Left lobe of liver (tissue), 2 donors: ENCODE measurements around the gene SYMPK. TPM values are rescaled to one million over a fixed set of nuclear protein-coding genes. Genes with fewer than 3 reads are reported as not detected.
"Not testable (repeated sequence)": the region's sequence is repeated elsewhere in the genome, so short reads cannot be mapped to it uniquely, and the experiment has no call there.

Experiments used
- ATAC-seq: fragments of 200-7000 bp; cut with Tn5 transposase; one replicate; pipeline ENCODE4 v1.9.1; 2020; ENCODE audit warnings: mild to moderate bottlenecking, moderate library complexity
- DNase-seq: peaks from one replicate; pipeline ENCODE4 v3.0.0-alpha.2; 2020; ENCODE audit warnings: low spot score
- total RNA-seq: library from RNA; stranded (reverse); gene quantifications from one replicate; pipeline ENCODE4 v1.2.1, GENCODE V29; 2021
- donor health status: DM: no; HTN: no; CAD: no; lungs with moderate emphysema.
- donor health status: DM: no; HTN: yes; CAD: no.

SYMPK gene
- total RNA-seq, 1 donor from 2014 or later, result 45.9 TPM

- DNase-seq (no peak), ATAC-seq (no peak)
These were observed 9.4 kb upstream of the SYMPK start for GRCh38 chr19:45872095-45872919.

DNA sequence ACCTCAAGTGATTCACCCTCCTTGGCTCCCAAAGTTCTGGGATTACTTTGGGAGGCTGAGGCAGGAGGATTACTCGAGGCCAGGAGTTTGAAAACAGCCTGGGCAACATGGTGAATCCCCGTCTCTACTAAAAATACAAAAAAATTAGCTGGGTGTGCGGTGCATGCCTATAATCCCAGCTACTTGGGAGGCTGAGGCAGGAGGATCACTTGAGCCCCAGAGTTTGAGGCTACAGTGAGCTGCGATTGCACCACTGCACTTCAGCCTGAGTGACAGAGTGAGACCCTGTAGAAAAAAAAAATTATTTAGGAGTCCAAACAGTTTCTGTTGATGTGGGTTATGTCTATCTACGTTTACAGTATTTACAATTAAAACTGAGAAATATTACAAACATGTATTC is 7.9 kb upstream of the SYMPK start:
- no peak for DNase-seq

GRCh38 chr19:45867241-45867640 is 4.3 kb upstream of the SYMPK start:
- DNase-seq, ATAC-seq: not testable (repeated sequence)

More for the DNA sequence above, 7.9 kb upstream of the SYMPK start:
- ATAC-seq, result no peak

GRCh38 chr19:45866400-45867176 is 3.6 kb upstream of the SYMPK start:
- DNase-seq, result no peak
- ATAC-seq, result no peak

DNA sequence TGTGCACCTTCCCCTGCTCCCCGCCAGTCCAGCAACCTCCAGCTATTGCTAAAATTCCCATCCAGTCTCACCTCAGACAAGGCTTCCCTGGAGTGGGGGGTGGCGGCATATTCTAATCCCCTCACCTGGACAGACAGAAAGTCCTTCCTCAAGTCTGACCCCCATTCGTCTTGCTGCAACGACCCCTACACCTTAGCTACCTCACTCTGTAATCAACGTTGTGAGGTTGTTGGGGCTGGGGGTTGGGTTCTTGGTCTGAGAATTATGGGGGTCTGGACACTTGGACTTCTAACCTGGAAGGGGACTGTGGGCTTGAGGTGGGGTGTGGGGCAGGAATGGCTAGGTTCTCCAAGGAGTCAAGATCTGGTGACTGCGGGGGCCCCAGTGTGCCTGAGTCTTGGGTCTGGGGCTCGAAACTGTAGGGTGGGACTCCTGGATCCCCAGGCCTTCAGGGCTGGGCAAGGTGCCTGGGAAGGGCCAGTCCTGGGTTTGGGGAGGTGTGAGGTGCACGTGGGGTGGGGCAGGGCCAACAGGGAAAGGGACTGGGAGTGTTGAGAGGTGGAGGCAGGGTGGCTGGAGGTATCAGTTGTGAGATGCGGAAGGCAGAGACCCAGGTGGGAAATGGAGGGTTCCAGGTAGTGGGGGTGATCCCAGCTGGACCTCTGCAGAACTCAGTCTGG is 2.5 kb upstream of the SYMPK start:
- DNase-seq (peak; percentile 72), ATAC-seq (no peak)

DNA sequence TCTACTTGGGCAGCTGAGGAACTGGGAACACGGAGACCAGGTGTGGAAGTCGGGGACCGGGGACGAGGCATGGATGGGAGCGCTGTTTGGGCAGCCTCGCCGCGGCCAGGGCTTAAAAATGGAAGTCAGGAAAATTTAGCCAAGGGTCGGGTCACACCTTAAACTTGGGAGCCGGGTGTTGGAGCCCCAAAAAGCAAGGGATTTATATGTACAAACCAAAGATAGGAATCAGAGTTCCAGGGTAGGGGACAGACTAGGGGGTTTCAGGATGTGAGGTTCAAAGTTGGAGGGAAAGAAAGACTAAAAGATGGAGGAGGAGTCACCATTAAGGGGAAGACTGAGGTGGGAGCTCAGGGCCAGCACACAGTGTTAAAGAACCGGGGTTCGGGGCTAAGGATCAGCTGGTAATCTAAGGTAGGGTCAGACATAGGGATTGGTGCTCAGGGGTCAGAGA is 1.7 kb upstream of the SYMPK start:
- no peak for DNase-seq
- no peak for ATAC-seq

DNA sequence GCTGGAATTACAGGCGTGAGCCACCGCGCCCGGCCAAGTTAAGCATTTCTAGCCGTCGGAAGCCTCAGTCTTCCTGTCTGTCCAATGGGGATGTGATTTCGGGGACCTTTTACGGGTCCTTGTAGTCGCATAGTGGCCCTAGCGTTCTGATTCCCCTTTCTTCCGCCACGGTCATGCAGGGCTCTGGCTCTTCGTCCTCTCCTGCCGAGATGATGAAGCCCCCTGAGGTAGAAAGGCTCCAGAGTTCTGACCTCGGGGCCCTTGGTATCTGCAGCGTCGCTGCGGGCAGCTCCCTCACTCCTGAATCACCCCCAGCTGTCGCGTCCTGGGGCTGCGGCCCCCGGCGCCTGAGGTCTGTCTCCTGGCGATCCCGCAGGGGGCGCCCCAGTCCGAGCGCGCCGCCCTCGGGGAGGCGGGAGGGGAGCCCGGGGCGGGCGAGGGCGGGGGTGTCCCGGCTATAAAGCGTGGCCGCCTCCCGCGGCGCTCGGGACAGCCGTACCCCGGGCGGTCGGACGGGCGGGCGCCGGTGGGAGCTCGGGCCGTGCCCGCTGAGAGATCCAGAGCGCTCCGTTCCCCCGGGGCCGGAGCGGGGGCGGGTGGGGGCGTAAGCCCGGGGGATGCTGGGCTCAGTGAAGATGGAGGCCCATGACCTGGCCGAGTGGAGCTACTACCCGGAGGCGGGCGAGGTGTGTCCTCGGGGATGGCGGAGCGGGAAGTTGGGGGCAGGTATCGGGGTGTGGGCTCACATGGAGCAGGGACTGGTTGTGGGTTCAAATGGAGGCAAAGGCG is 1.1 kb upstream of the SYMPK start, which contains the start of gene FOXA3:
TSS of gene FOXA3 (plus strand) at position 487 of the 789 bp plus-strand sequence. CDS start at position 618, 131 bp downstream.
- ATAC-seq (peak; percentile 82), DNase-seq (peak; percentile 87)

GRCh38 chr19:45863335-45863839 is 440 bp upstream of the SYMPK start:
- ATAC-seq (peak; percentile 1), DNase-seq (no peak)

GRCh38 chr19:45862271-45862563 is 730 bp downstream of the SYMPK start:
- ATAC-seq (no peak), DNase-seq (no peak)

- DNase-seq, result no peak
These were observed 2.3 kb downstream of the SYMPK start for GRCh38 chr19:45860359-45861259.

DNA sequence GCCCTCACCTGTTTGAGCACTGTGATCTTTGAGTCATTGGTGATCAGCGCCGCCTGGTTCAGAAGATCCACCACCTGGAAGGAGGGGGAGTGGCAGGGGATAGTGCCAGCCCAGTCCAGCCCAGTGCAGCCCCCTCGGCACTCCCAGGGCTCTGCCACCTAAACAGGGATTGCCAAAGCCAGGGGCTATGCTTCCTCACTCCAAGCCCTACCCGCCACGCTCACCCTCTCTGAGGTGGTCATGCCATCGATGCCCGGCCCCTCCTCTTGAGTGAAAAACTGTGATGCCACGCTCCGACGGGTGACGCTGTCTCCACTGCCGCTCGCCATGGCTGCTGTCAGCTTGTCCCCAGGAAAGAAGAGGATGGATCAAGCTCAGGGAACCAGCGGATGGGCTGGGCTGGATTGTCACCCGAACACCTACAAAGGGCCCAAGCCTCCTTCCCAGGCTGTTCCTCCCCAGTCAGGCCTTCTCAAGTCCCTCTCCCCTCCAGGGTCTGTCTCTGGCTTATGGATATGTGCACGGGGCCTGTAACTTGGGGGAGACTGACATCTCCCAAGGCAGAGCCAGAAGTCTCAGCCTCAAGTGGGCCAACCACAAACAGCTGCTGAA is 8.7 kb downstream of the SYMPK start:
- ATAC-seq (no peak), DNase-seq (no peak)

More at GRCh38 chr19:45860359-45861259, 2.3 kb downstream of the SYMPK start:
- ATAC-seq, result no peak

- no peak for DNase-seq
These were observed 10.0 kb downstream of the SYMPK start for GRCh38 chr19:45852983-45853382.

DNA sequence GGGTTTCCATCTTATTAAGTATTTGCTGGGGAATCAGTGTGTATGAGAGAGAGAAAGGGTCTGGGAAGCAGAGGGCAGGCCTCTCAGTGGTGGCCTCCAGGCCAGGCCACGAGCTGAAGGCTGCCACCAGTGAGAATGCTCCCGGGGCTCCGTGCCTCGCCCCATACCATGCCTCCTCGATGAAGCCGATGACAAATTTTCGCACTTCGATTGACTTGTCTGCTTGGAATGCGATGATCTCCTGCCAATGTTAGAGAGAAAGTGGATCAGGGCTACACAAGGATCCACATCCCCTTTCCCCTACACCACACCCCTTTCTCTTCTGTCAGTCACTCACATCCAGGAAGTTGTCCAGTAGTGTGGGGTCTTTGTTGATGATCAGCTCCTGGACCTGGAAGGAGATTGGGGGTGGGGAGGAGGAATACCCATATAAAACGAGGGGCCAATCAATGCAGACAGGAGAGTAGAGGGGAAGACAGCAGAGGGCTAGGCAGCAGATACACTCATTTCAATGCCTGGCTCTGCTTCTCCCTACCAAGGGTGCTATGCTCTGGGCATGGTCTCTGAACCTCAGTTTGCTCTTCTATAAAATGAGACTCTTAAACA is 10.7 kb downstream of the SYMPK start:
- ATAC-seq (no peak), DNase-seq (no peak)

More at GRCh38 chr19:45852983-45853382, 10.0 kb downstream of the SYMPK start:
- ATAC-seq, result peak; percentile 10

GRCh38 chr19:45848922-45849321 is 14.0 kb downstream of the SYMPK start:
- ATAC-seq (no peak), DNase-seq (no peak)

DNA sequence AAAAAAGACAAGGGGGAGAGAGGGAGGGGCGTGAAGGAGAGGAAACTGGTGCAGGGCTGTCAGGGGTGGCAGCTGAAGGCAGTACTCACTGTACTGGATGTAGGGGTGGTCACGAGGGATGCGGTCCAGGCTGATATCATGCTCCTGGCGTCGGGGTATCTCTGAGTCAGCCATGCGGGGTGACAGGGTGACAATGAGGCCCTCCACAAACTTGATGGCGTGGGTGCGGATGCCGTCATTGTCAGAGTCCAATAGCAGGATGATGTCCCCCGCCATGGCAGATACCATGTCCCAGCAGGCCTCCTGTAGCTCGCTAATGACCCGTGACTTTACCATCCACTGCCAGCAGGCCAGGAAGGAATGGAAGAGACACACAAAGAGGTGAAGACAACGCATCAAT is 15.3 kb downstream of the SYMPK start:
- DNase-seq (no peak), ATAC-seq (no peak)

- ATAC-seq (no peak), DNase-seq (no peak)
These were observed 20.7 kb downstream of the SYMPK start for GRCh38 chr19:45842198-45842597.

- no peak for DNase-seq
- ATAC-seq, result no peak
These were observed 28.0 kb downstream of the SYMPK start for GRCh38 chr19:45834970-45835369.

DNA sequence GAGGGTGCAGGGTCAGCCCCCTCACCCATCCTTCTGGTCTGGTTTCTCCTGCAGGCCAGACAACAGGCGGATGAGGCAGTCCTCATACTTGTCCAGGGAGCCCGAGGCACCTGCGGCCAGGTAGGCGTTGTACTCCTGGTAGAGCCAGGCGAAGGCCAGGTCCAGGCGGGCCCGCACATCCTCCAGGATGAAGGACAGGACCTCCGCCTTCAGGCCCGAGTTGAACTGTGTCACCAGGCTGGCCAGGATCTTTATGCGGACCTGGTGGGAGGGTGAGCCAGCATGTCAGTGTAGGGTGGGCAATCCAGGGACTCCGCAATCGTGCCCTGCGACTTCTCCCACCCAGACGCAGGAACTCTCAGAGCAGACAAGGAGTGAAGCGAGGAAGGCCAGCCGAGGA is 34.0 kb downstream of the SYMPK start:
- DNase-seq, result no peak
- no peak for ATAC-seq
